Measurements from ENCODE around the gene NCOA5. TPM values are rescaled to one million over a fixed set of nuclear protein-coding genes. Genes with fewer than 3 reads are reported as not detected.

The NCOA5 gene
- total RNA-seq, 1 donor: 18.6 TPM

DNA sequence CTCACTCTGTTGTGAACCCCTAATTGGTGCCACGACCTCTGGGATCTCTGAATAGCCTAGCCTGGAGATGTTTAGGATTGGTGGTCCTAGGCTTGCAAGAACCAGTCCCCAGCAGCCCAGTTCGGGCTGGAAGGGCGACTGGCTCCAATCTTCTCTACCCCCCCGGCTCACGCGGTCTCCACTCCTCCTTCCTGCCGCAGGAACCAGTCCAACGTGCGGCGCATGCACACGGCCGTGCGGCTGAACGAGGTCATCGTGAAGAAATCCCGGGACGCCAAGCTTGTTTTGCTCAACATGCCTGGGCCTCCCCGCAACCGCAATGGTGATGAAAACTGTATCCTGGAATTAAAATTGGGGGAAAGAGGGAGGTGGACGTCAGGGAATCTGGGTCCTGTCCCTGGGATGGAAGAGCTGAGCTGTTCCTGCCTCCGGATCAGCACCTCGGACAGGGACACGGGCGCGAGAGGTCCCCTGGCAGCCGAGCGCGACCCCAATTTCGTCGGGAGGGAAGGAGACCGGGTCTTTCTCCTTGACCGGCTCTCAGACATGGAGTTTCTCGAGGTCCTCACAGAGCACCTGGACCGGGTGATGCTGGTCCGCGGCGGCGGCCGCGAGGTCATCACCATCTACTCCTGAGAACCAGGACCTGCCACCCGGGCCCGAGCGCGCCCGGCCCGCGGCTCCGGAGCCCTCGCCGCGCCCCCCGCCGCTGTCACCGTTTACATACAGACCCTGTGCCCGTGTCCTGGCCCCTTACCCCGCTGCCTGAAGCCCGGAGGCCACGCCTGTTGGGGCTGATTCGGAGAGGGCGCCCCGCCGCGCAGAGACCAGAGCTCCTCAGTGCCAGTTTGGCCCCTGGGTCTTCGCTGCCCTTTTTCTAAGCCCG, 32.5 kb downstream of the NCOA5 start:
- no peak overlapping the region for H3K4me3 ChIP-seq (ENCODE audit: low read depth, low read length)
- DNase-seq (ENCODE audit: low read depth): peak; percentile 45
- TF ChIP-seq, protein P1, sequence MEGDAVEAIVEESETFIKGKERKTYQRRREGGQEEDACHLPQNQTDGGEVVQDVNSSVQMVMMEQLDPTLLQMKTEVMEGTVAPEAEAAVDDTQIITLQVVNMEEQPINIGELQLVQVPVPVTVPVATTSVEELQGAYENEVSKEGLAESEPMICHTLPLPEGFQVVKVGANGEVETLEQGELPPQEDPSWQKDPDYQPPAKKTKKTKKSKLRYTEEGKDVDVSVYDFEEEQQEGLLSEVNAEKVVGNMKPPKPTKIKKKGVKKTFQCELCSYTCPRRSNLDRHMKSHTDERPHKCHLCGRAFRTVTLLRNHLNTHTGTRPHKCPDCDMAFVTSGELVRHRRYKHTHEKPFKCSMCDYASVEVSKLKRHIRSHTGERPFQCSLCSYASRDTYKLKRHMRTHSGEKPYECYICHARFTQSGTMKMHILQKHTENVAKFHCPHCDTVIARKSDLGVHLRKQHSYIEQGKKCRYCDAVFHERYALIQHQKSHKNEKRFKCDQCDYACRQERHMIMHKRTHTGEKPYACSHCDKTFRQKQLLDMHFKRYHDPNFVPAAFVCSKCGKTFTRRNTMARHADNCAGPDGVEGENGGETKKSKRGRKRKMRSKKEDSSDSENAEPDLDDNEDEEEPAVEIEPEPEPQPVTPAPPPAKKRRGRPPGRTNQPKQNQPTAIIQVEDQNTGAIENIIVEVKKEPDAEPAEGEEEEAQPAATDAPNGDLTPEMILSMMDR (IDR thresholded peaks at IDR 0.05; ENCODE audit: insufficient read depth, low read depth, low read length): no peak

DNA sequence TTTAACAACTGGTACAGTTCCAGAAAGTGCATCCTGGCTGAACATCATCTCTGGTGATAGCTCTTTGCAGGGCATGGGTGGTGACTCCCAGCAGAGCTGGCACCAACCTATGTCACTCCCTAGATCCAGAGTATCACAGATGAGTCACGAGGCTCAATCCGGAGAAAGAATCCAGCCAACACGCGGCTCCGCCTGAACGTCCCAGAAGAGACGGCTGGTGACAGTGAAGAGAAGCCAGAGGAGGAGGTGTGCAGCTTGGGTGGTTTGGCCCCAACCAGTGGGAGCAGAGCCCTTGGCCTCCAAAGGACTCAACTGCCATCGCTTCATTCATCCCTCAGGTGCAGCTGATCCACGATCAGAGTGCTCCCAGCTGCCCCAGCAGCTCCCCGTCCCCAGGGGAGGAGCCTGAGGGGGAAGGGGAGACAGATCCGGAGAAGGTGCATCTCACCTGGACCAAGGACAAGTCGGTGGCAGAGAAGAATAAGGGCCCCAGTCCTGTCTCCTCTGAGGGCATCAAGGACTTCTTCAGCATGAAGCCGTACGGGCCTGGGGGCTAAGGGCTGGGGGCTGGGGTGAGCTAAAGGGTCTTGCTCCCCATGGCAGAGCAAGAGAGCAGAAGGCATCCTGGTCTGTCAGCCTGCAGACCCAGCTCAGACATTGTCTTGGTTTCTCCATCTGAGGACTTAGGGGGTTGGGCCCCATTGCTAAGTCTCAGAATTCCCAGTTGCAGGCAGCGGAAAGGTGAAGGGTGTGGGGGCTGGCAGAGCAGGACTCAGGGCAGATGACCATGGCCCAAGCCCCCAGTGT, 33.5 kb downstream of the NCOA5 start:
- H3K4me3 ChIP-seq (ENCODE audit: low read depth, low read length): no peak overlapping the region
- no peak for DNase-seq (ENCODE audit: low read depth)
- TF ChIP-seq, protein P1 (IDR thresholded peaks at IDR 0.05; ENCODE audit: insufficient read depth, low read depth, low read length): no peak

DNA sequence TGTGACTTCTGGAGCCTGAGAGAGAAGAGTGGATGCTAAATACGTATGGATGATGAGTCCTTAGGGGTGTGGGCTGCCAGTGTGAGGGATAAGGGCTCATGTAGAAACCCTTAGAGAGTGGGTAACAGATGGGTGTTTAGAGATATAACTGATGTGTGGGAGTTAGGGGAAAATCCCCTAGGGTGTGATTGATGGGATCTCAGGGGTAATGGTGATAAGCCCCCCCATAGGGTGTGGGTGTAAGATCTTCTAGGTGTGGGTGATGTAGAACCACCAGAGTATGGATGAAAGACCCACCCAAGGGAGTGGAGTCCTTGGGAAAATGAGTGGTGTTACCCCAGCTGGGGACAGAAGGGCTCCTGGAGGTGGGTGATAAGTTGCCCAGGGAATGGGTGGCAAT, 34.5 kb downstream of the NCOA5 start:
- no peak for DNase-seq (ENCODE audit: low read depth)
- TF ChIP-seq, protein P1 (IDR thresholded peaks at IDR 0.05; ENCODE audit: insufficient read depth, low read depth, low read length): no peak

DNA sequence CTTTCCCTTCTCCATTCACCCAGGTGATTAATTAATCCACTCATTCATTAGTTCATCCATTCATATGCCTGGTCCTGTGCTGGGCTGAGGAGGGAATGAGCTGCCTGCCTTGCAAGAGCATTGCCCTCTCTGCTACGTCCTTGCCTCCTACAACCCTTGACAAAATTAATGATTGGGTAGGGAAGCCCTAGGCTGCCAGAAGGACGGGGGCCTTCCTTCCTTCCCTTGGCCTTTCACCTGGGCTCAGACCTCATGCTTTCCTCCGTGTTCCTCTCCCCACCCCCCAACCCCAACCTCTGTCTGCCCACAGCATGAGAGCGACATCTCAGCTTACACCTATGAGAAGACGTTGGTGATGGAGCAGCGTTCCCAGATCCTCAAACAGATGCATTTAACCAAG, 35.2 kb downstream of the NCOA5 start:
- no peak overlapping the region for H3K4me3 ChIP-seq (ENCODE audit: low read depth, low read length)
- TF ChIP-seq, protein P1 (IDR thresholded peaks at IDR 0.05; ENCODE audit: insufficient read depth, low read depth, low read length): no peak
- no peak for DNase-seq (ENCODE audit: low read depth)

More for the DNA sequence above, 34.5 kb downstream of the NCOA5 start:
- H3K4me3 ChIP-seq (ENCODE audit: low read depth, low read length): no peak overlapping the region

DNA sequence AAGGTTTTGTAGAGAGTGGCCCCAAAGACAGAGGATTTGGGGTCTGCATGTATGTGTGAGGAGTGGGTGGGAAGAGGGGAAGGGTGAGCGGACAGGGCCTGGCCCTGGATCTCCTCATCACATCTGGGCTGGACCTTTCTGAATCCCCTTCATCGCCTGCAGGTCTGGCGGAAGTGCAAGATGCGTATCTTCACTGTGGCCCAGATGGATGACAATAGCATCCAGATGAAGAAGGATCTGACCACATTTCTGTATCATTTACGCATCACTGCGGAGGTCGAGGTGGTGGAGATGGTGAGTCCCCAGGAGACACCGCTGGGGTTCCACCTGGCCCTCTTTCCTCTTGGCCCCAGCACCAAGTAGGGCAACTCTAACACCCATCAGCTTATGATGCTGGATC, 36.3 kb downstream of the NCOA5 start:
- TF ChIP-seq, protein P1 (IDR thresholded peaks at IDR 0.05; ENCODE audit: insufficient read depth, low read depth, low read length): no peak
- no peak for DNase-seq (ENCODE audit: low read depth)
- H3K4me3 ChIP-seq (ENCODE audit: low read depth, low read length): no peak overlapping the region

DNA sequence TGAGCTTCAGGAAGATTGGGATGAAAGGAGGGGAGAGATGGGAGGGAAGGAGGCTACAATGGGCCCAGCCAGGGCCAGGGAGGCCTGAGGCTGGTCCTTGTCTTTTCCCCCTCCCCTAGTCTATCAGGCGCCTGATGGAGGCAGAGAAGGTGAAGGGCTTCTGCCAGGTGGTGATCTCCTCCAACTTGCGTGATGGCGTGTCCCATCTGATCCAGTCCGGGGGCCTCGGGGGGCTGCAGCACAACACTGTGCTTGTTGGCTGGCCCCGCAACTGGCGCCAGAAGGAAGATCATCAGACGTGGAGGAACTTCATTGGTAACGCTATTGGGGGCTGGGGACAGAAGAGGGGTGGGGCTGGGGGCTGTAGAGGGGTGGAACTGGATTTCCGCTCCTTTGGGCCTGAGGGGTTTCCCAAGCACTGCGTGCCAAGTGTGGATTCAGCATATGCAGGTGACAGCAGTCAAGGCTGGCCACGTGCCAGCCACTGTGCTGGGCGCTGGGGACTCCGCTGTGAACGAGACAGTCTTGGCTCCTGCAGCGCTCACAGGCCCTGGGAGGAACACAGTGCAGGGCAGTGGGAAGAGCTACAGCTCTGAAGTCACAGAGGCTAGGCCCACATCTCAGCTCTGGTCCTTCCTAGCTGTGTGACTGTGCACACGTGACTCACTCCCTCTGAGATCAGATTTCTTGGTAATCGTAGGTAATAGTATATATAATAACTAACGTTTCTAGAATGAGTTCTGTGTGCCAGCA, 38.0 kb downstream of the NCOA5 start:
- TF ChIP-seq, protein P1 (IDR thresholded peaks at IDR 0.05; ENCODE audit: insufficient read depth, low read depth, low read length): no peak
- H3K4me3 ChIP-seq (ENCODE audit: low read depth, low read length): no peak overlapping the region
- no peak for DNase-seq (ENCODE audit: low read depth)

Data from fibroblast of villous mesenchyme (primary cell).